DND-41 (cell line): Measurements from ENCODE around the gene ZG16B.

Experiments
- ATAC-seq: fragments of 200-7000 bp; cut with Tn5 transposase; 3 replicates; pipeline ENCODE4 v1.9.1; 2021; ENCODE audit warnings: low read depth; ENCODE audit not compliant: insufficient read depth
- DNase-seq: peaks from one replicate; pipeline ENCODE4 v3.0.0-alpha.2; 2020
- H2AFZ ChIP-seq: 2 replicates; pipeline ENCODE4 v1.6.0; 2012; ENCODE audit warnings: low read depth, low read length
- H3K27ac ChIP-seq: 2 replicates; pipeline ENCODE4 v1.5.1; 2012; ENCODE audit warnings: low read length, inconsistent platforms
- H3K27me3 ChIP-seq: fragments of 200-600 bp; sonication (generic); 2 replicates; pipeline ENCODE4 v1.6.0; 2012; ENCODE audit warnings: low read length, mild to moderate bottlenecking, inconsistent platforms; ENCODE audit not compliant: insufficient read depth, poor library complexity
- H3K36me3 ChIP-seq: 2 replicates; pipeline ENCODE4 v1.5.1; 2012; ENCODE audit warnings: low read length, inconsistent platforms; ENCODE audit not compliant: insufficient read depth
- H3K4me1 ChIP-seq: 2 replicates; pipeline ENCODE4 v1.5.1; 2012; ENCODE audit warnings: mild to moderate bottlenecking, low read length; ENCODE audit not compliant: insufficient read depth
- H3K4me2 ChIP-seq: 2 replicates; pipeline ENCODE4 v1.6.0; 2012; ENCODE audit warnings: mild to moderate bottlenecking, moderate library complexity, low read length, inconsistent platforms; ENCODE audit not compliant: insufficient read depth
- H3K4me3 ChIP-seq, 2 experiments: fragments of 200-600 bp in 1 of 2; shearing (Covaris generic) in 1 of 2; 2 replicates each; pipeline ENCODE4 v1.5.1; 2012 to 2016; ENCODE audit warnings: inconsistent platforms in 2 of 2, low read length in 2 of 2, mild to moderate bottlenecking in 2 of 2, low read depth in 1 of 2, moderate library complexity in 1 of 2
- H3K79me2 ChIP-seq: 2 replicates; pipeline ENCODE4 v1.6.0; 2012; ENCODE audit warnings: low read length, inconsistent platforms; ENCODE audit not compliant: insufficient read depth
- H3K9ac ChIP-seq: 2 replicates; pipeline ENCODE4 v1.6.0; 2012; ENCODE audit warnings: low read depth, mild to moderate bottlenecking, inconsistent platforms, low read length, moderate library complexity
- H3K9me3 ChIP-seq: 2 replicates; pipeline ENCODE4 v1.5.1; 2012; ENCODE audit warnings: low read length, moderate library complexity, mild to moderate bottlenecking, inconsistent platforms; ENCODE audit not compliant: insufficient read depth, severe bottlenecking
- H4K20me1 ChIP-seq: 2 replicates; pipeline ENCODE4 v1.6.0; 2012; ENCODE audit warnings: low read length; ENCODE audit not compliant: insufficient read depth
- CTCF ChIP-seq: IDR thresholded peaks from 2 replicates; pipeline ENCODE4 v1.5.1; 2012; ENCODE audit warnings: borderline replicate concordance, low read length, moderate library complexity, mild to moderate bottlenecking; ENCODE audit not compliant: poor library complexity, severe bottlenecking; ENCODE audit errors: extremely low read depth
- EZH2 ChIP-seq: IDR thresholded peaks from 3 replicates; pipeline ENCODE4 v1.6.1; 2012; ENCODE audit warnings: borderline replicate concordance, low read depth, mild to moderate bottlenecking, moderate library complexity, low read length, inconsistent platforms; ENCODE audit not compliant: severe bottlenecking

The ZG16B gene

GRCh38 chr16:2791174-2791573 is 38.9 kb upstream of the ZG16B start:
- Histone ChIP-seq H4K20me1 (no peaks in the 10 kb centered on the region), H3K27me3 (peaks cover 15% of the 10 kb centered on the region), H3K4me3 (no peak overlapping the region), H3K79me2 (no peaks in the 10 kb centered on the region), H3K9me3 (no peaks in the 10 kb centered on the region), H3K36me3 (no peaks in the 10 kb centered on the region), H3K4me2 (no peak overlapping the region), H2AFZ (no peak overlapping the region), H3K27ac (no peak overlapping the region), H3K9ac (no peak overlapping the region), H3K4me1 (no peaks in the 10 kb centered on the region)
- no peak for TF ChIP-seq EZH2
- TF ChIP-seq CTCF, result no peak
- ATAC-seq (no peak), DNase-seq (no peak)

- no peaks in the 10 kb centered on the region for H3K36me3 ChIP-seq
These were observed 37.2 kb upstream of the ZG16B start for GRCh38 chr16:2792940-2793339.

GRCh38 chr16:2795395-2796143 is 34.5 kb upstream of the ZG16B start:
- H4K20me1 ChIP-seq, result no peaks in the 10 kb centered on the region
- H3K4me3 ChIP-seq, result no peak overlapping the region
- H3K79me2 ChIP-seq, result no peaks in the 10 kb centered on the region
- no peak overlapping the region for H3K9ac ChIP-seq
- no peaks in the 10 kb centered on the region for H3K9me3 ChIP-seq
- peaks cover 8% of the 10 kb centered on the region for H3K27me3 ChIP-seq
- DNase-seq (no peak), ATAC-seq (no peak)
- H2AFZ ChIP-seq, result no peak overlapping the region
- H3K27ac ChIP-seq, result no peak overlapping the region
- H3K4me2 ChIP-seq, result no peak overlapping the region
- H3K4me1 ChIP-seq, result no peaks in the 10 kb centered on the region
- no peaks in the 10 kb centered on the region for H3K36me3 ChIP-seq
- TF ChIP-seq CTCF (no peak), EZH2 (no peak)

More at GRCh38 chr16:2792940-2793339, 37.2 kb upstream of the ZG16B start:
- DNase-seq (no peak), ATAC-seq (no peak)
- Histone ChIP-seq H3K79me2 (no peaks in the 10 kb centered on the region), H3K9ac (no peak overlapping the region), H3K4me3 (no peak overlapping the region), H2AFZ (no peak overlapping the region), H3K4me1 (no peaks in the 10 kb centered on the region), H3K27ac (no peak overlapping the region), H4K20me1 (no peaks in the 10 kb centered on the region), H3K27me3 (peaks cover 12% of the 10 kb centered on the region), H3K9me3 (no peaks in the 10 kb centered on the region), H3K4me2 (no peak overlapping the region)
- TF ChIP-seq CTCF, result no peak
- no peak for TF ChIP-seq EZH2
